NCI-H128 (cell line): ENCODE measurements around the gene DND1.
"Not testable (repeated sequence)": the region's sequence is repeated elsewhere in the genome, so short reads cannot be mapped to it uniquely, and the experiment has no call there.

Experiments used
- DNase-seq: peaks from one replicate; lab custom pipeline; 2025; ENCODE audit not compliant: unreplicated experiment; lab: John Stamatoyannopoulos, UW

DND1 gene

DNA sequence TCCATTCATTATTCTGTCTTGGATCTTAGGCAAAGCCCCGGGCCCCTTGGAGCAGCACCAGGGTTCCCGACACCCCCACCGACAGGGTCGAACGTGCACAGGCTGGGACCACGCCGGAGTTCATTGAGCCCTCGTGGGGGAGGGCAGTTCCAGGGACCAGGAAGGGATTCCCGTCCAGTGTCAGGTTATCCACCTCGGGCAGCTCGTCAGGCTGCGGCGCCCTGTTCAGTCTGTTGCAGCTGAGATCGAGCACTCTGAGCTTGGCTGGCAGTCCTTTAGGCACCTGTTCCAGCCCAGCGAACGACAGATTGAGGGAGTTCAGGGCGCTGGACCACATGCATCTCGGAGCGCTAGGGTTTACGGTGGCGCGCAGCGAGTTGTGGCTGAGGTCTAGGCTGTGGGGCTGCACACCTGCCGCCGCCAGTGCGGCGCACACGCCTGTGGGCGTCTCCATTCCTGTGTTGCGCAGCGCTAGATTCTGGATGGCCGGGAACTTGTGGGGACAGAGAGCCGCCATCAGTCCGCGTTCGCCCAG, 41.5 kb downstream of the DND1 start:
- DNase-seq: no peak

DNA sequence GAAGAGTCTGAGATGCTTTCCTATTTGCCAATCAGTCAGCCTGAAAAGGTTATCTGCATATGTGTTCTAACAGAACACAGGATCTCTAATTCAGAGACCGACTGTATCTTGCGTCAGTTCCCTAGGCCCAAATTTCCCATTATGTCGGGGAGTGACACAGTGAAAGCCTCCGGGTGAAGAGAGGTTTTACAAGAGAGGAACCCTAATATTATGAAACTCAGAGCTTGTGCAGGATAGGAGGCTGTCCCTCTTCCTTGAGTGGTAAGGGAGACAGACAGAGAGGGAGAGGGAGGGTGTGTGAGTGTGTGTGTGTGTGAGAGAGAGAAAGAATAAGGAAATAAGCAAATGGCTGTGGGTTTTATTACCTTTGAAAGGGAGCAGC, 42.3 kb downstream of the DND1 start:
- no peak for DNase-seq

- DNase-seq: no peak
These were observed 42.9 kb downstream of the DND1 start for GRCh38 chr5:140630292-140631035.

GRCh38 chr5:140628711-140629110, 44.7 kb downstream of the DND1 start:
- no peak for DNase-seq

DNA sequence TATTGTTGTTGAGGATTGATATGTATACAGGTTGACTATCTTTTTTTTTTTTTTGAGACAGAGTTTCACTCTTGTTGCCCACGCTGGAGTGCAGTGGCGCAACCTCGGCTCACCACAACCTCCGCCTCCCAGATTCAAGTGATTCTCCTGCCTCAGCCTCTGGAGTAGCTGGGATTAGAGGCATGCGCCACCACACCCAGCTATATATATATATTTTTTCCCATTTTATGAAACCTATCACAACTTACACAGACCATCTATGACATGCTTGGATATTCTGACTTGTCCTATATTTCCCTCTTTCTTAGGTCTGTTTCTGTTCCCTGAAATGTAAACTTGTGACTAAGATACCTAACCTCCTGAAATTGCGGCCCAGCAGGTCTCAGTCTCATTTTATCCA, 45.4 kb downstream of the DND1 start:
- DNase-seq: no peak

DNA sequence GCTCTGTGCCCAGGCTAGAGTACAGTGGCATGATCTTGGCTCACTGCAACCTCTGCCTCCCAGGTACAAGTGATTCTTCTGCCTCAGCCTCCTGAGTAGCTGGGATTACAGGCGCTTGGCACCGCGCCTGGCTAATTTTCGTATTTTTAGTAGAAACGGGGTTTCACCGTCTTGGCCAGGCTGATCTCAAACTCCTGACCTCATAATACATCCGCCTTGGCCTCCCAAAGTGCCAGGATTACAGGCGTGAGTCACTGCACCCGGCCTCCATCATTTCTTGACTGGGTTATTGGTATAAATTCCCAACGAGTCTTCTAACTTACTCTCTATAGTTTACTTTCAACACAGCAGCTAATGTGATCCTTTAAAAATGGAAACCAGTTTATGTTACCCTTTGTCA, 48.5 kb downstream of the DND1 start:
- DNase-seq: not testable (repeated sequence)

DNA sequence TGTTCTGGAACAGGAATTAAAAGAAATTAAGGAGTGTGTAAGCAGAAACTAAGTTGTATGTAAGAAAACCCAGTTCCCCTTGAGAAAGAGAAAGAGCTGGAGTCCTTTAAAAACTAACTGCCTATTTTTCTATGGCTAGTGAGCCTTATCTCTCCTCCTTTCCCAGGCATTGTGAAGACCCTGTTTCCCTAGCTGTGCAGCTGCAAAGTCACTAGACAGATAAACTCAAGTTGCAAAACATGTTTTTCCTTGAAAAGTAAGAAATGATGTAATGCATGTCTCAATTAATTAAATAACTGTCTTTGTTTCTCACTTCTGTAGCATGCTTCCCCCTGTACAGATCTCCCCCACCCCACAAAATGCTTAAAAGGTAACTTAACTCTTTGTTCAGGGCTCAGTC, 50.3 kb downstream of the DND1 start:
- not testable (repeated sequence) for DNase-seq

DNA sequence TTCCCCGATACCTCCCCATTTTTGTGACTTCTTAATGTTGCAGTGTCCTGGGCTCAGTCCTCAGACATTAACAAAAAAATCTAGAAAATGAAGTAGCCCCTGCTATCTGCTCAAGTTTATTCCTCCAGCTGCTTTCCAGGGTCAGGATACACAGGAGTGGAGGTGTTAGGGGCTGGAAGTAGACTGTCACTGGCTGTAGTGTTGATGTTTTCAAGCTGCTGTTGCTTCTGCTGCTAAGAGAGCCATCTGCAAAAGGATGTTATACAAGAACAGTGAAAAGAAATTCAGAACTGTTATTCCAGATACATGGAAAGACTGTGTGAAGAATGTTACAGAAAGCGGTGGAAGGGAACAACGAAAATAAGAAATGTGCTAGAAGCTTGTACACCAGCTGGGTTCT, 51.1 kb downstream of the DND1 start:
- DNase-seq: no peak
